ENCODE data around the gene MCTS1.
A peak's percentile ranks its signal among the peaks of the same experiment; 100 is the strongest.
"Not testable (repeated sequence)": the region's sequence is repeated elsewhere in the genome, so short reads cannot be mapped to it uniquely, and the experiment has no call there.

The MCTS1 gene

GRCh38 chrX:120629667-120630537, 26.0 kb downstream of the MCTS1 start, which contains the start of gene C1GALT1C1:
Gene C1GALT1C1 (minus strand): TSS chrX:120630054. CDS start chrX:120627166, 2,888 bp downstream.
- peak; percentile 91 for DNase-seq

- no peak for DNase-seq
Observed at GRCh38 chrX:120638619-120639018, 34.7 kb downstream of the MCTS1 start.

GRCh38 chrX:120642871-120643270, 39.0 kb downstream of the MCTS1 start:
- no peak for DNase-seq

GRCh38 chrX:120647127-120647526, 43.2 kb downstream of the MCTS1 start:
- DNase-seq: no peak

GRCh38 chrX:120652256-120652655, 48.4 kb downstream of the MCTS1 start:
- not testable (repeated sequence) for DNase-seq

- DNase-seq: no peak
Observed at GRCh38 chrX:120653000-120653399, 49.1 kb downstream of the MCTS1 start.

- no peak for DNase-seq
Observed at GRCh38 chrX:120660637-120661036, 56.7 kb downstream of the MCTS1 start.

All from stimulated activated CD4-positive, alpha-beta T cell treated with anti-CD3 and anti-CD28 coated beads, Interleukin-1b, Interleukin-23, amount 100 ng/mL, for 48 hours (primary cell).